ENCODE measurements around the gene GGA3. TPM values are rescaled to one million over a fixed set of nuclear protein-coding genes. Genes with fewer than 3 reads are reported as not detected.
"Not testable (repeated sequence)": the region's sequence is repeated elsewhere in the genome, so short reads cannot be mapped to it uniquely, and the experiment has no call there.

The GGA3 gene
- total RNA-seq, 2 experiments from 2014 or later = 63.7 to 72.0 TPM

- Mint-ChIP-seq H3K36me3 (peaks cover 22% of the 10 kb centered on the region), H3K4me3 (no peak overlapping the region), H3K27me3 (no peaks in the 10 kb centered on the region), H3K4me1 (peaks cover 30% of the 10 kb centered on the region), H3K27ac (no peak overlapping the region), H3K9me3 (no peaks in the 10 kb centered on the region)
- no peak for DNase-seq
Measured at GRCh38 chr17:75266316-75267152, 5.1 kb upstream of the GGA3 start.

- DNase-seq = no peak
- no peaks in the 10 kb centered on the region for H3K27me3 Mint-ChIP-seq
Measured at GRCh38 chr17:75265614-75266315, 4.4 kb upstream of the GGA3 start.

GRCh38 chr17:75263055-75263454 is 1.6 kb upstream of the GGA3 start:
- Mint-ChIP-seq H3K4me1 (peaks cover 34% of the 10 kb centered on the region), H3K27ac (peak overlapping the region; percentile 100), H3K27me3 (no peaks in the 10 kb centered on the region), H3K4me3 (peak overlapping the region; percentile 99), H3K36me3 (peaks cover 30% of the 10 kb centered on the region), H3K9me3 (no peaks in the 10 kb centered on the region)
- no peak for DNase-seq

More at GRCh38 chr17:75265614-75266315, 4.4 kb upstream of the GGA3 start:
- no peak overlapping the region for H3K27ac Mint-ChIP-seq
- H3K9me3 Mint-ChIP-seq = no peaks in the 10 kb centered on the region
- peaks cover 30% of the 10 kb centered on the region for H3K4me1 Mint-ChIP-seq
- H3K36me3 Mint-ChIP-seq = peaks cover 22% of the 10 kb centered on the region
- no peak overlapping the region for H3K4me3 Mint-ChIP-seq

- no peaks in the 10 kb centered on the region for H3K27me3 Mint-ChIP-seq
- H3K4me3 Mint-ChIP-seq = peak overlapping the region; percentile 99
- no peaks in the 10 kb centered on the region for H3K9me3 Mint-ChIP-seq
- DNase-seq = no peak
- H3K27ac Mint-ChIP-seq = peak overlapping the region; percentile 100
- H3K4me1 Mint-ChIP-seq = peaks cover 39% of the 10 kb centered on the region
- H3K36me3 Mint-ChIP-seq = peaks cover 32% of the 10 kb centered on the region
Measured at GRCh38 chr17:75262112-75262606, 753 bp upstream of the GGA3 start.

- no peaks in the 10 kb centered on the region for H3K9me3 Mint-ChIP-seq
- peaks cover 49% of the 10 kb centered on the region for H3K4me1 Mint-ChIP-seq
- H3K36me3 Mint-ChIP-seq = peaks cover 27% of the 10 kb centered on the region
- H3K4me3 Mint-ChIP-seq = peak overlapping the region; percentile 99
- peak overlapping the region; percentile 100 for H3K27ac Mint-ChIP-seq
- H3K27me3 Mint-ChIP-seq = no peaks in the 10 kb centered on the region
- no peak for DNase-seq
Measured at GRCh38 chr17:75260641-75261335, 618 bp downstream of the GGA3 start.

GRCh38 chr17:75257228-75257627 is 4.2 kb downstream of the GGA3 start:
- not testable (repeated sequence) for DNase-seq, H3K9me3 Mint-ChIP-seq, H3K27me3 Mint-ChIP-seq, H3K4me3 Mint-ChIP-seq
- peaks cover 12% of the 10 kb centered on the region for H3K36me3 Mint-ChIP-seq
- peak overlapping the region; percentile 20 for H3K27ac Mint-ChIP-seq
- peaks cover 64% of the 10 kb centered on the region for H3K4me1 Mint-ChIP-seq

- not testable (repeated sequence) for H3K4me3 Mint-ChIP-seq, H3K27me3 Mint-ChIP-seq, H3K9me3 Mint-ChIP-seq, DNase-seq
- Mint-ChIP-seq H3K27ac (peak overlapping the region; percentile 49), H3K36me3 (peaks cover 16% of the 10 kb centered on the region), H3K4me1 (peaks cover 72% of the 10 kb centered on the region)
Measured at GRCh38 chr17:75255954-75256698, 5.3 kb downstream of the GGA3 start.

- no peaks in the 10 kb centered on the region for H3K9me3 Mint-ChIP-seq
- peaks cover 77% of the 10 kb centered on the region for H3K4me1 Mint-ChIP-seq
- no peak overlapping the region for H3K4me3 Mint-ChIP-seq
- DNase-seq = no peak
- peaks cover 19% of the 10 kb centered on the region for H3K36me3 Mint-ChIP-seq
- peak overlapping the region; percentile 83 for H3K27ac Mint-ChIP-seq
- H3K27me3 Mint-ChIP-seq = no peaks in the 10 kb centered on the region
Measured at GRCh38 chr17:75252039-75252816, 9.2 kb downstream of the GGA3 start.

GRCh38 chr17:75250009-75250471 is 11.4 kb downstream of the GGA3 start:
- peak overlapping the region; percentile 95 for H3K27ac Mint-ChIP-seq
- no peaks in the 10 kb centered on the region for H3K27me3 Mint-ChIP-seq
- DNase-seq = peak; percentile 90
- H3K36me3 Mint-ChIP-seq = peaks cover 24% of the 10 kb centered on the region
- H3K9me3 Mint-ChIP-seq = no peaks in the 10 kb centered on the region
- H3K4me1 Mint-ChIP-seq = peaks cover 72% of the 10 kb centered on the region
- H3K4me3 Mint-ChIP-seq = peak overlapping the region; percentile 75

GRCh38 chr17:75249564-75249963 is 11.8 kb downstream of the GGA3 start:
- Mint-ChIP-seq H3K36me3 (peaks cover 25% of the 10 kb centered on the region), H3K4me3 (peak overlapping the region; percentile 75), H3K4me1 (peaks cover 70% of the 10 kb centered on the region), H3K9me3 (no peaks in the 10 kb centered on the region), H3K27ac (peak overlapping the region; percentile 95), H3K27me3 (no peaks in the 10 kb centered on the region)
- DNase-seq = no peak

GRCh38 chr17:75246404-75246803 is 15.0 kb downstream of the GGA3 start:
- peak overlapping the region; percentile 22 for H3K27ac Mint-ChIP-seq
- peaks cover 42% of the 10 kb centered on the region for H3K36me3 Mint-ChIP-seq
- no peak overlapping the region for H3K4me3 Mint-ChIP-seq
- H3K27me3 Mint-ChIP-seq = no peaks in the 10 kb centered on the region
- H3K4me1 Mint-ChIP-seq = peaks cover 70% of the 10 kb centered on the region
- no peak for DNase-seq
- no peaks in the 10 kb centered on the region for H3K9me3 Mint-ChIP-seq

GRCh38 chr17:75245011-75245410 is 16.4 kb downstream of the GGA3 start:
- DNase-seq = no peak
- H3K4me3 Mint-ChIP-seq = no peak overlapping the region
- no peaks in the 10 kb centered on the region for H3K9me3 Mint-ChIP-seq
- H3K4me1 Mint-ChIP-seq = peaks cover 66% of the 10 kb centered on the region
- no peaks in the 10 kb centered on the region for H3K27me3 Mint-ChIP-seq
- peak overlapping the region; percentile 71 for H3K27ac Mint-ChIP-seq
- H3K36me3 Mint-ChIP-seq = peaks cover 38% of the 10 kb centered on the region

- peak; percentile 18 for DNase-seq
- Mint-ChIP-seq H3K27me3 (no peaks in the 10 kb centered on the region), H3K36me3 (peaks cover 35% of the 10 kb centered on the region), H3K27ac (peak overlapping the region; percentile 71), H3K9me3 (no peaks in the 10 kb centered on the region), H3K4me1 (peaks cover 60% of the 10 kb centered on the region), H3K4me3 (no peak overlapping the region)
Measured at GRCh38 chr17:75244133-75244866, 17.1 kb downstream of the GGA3 start.
